HEK293T (cell line): Measurements from ENCODE around the gene SFMBT1.

Experiments used
- BHLHE40 ChIP-seq: fragments of 450-650 bp; IDR thresholded peaks from 2 replicates; pipeline ENCODE4 v1.6.1; 2016; ENCODE audit warnings: mild to moderate bottlenecking, moderate library complexity, borderline replicate concordance
- CTBP1 ChIP-seq: fragments of 450-650 bp; IDR thresholded peaks from 2 replicates; pipeline ENCODE4 v1.6.1; 2016; ENCODE audit warnings: borderline replicate concordance
- ELF4 ChIP-seq: fragments of 450-650 bp; IDR thresholded peaks from 2 replicates; pipeline ENCODE4 v1.6.1; 2017; ENCODE audit warnings: antibody characterized with exemption
- FOXA1 ChIP-seq: fragments of 450-650 bp; IDR thresholded peaks from 2 replicates; pipeline ENCODE4 v1.6.1; 2016; ENCODE audit warnings: mild to moderate bottlenecking
- FOXM1 ChIP-seq: fragments of 450-650 bp; IDR thresholded peaks from 2 replicates; pipeline ENCODE4 v1.6.1; 2017; ENCODE audit warnings: mild to moderate bottlenecking, borderline replicate concordance
- NFRKB ChIP-seq: fragments of 450-650 bp; IDR thresholded peaks from 2 replicates; pipeline ENCODE4 v1.6.1; 2016; ENCODE audit warnings: mild to moderate bottlenecking, moderate library complexity
- SP1 ChIP-seq: fragments of 450-650 bp; IDR thresholded peaks from 2 replicates; pipeline ENCODE4 v1.6.1; 2017
- SUZ12 ChIP-seq: fragments of 450-650 bp; IDR thresholded peaks from 2 replicates; pipeline ENCODE4 v1.6.1; 2016; ENCODE audit warnings: mild to moderate bottlenecking
- TARDBP ChIP-seq: fragments of 450-650 bp; IDR thresholded peaks from 2 replicates; pipeline ENCODE4 v1.6.1; 2016
- ZNF384 ChIP-seq: fragments of 450-650 bp; IDR thresholded peaks from 2 replicates; pipeline ENCODE4 v1.6.1; 2016

DNA sequence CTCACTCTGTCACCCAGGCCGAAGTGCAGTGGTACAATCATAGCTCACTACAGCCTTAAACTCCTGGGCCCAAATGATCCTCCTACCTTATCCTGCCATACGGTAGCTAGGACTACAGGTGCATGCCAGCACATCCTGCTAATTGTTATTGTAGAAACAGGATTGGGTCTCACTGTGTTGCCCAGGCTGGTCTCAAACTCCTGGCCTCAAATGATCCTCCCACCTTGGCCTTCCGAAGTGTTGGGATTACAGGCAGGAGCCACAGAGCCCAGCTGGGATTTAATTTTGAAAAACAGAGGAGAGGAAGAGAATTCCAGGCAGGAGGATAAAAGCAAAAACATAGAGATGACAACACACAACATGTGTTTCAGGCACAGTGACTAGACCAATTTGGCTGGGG is 40.5 kb downstream of the SFMBT1 start:
- no peak for TF ChIP-seq FOXA1
- TF ChIP-seq FOXM1, result no peak
- TF ChIP-seq BHLHE40, result no peak
- TF ChIP-seq NFRKB, result no peak
- TF ChIP-seq TARDBP, result no peak
- TF ChIP-seq SP1, result no peak
- TF ChIP-seq CTBP1, result no peak
- no peak for TF ChIP-seq SUZ12
- no peak for TF ChIP-seq ELF4
- no peak for TF ChIP-seq ZNF384
